Progenitor cell of endocrine pancreas (in vitro differentiated cells): ENCODE data around the gene FN3KRP. TPM values are rescaled to one million over a fixed set of nuclear protein-coding genes. Genes with fewer than 3 reads are reported as not detected.

Source experiments
- DNase-seq: peaks from one replicate; pipeline ENCODE4 v3.0.0; 2021; ENCODE audit warnings: low spot score; ENCODE audit not compliant: unreplicated experiment
- H3K27ac Mint-ChIP-seq: 2 replicates; pipeline ENCODE4 v1.8.0; 2021; ENCODE audit warnings: mild to moderate bottlenecking, moderate library complexity, mixed read lengths
- H3K27me3 Mint-ChIP-seq: 2 replicates; pipeline ENCODE4 v1.8.0; 2021; ENCODE audit warnings: mixed read lengths
- H3K36me3 Mint-ChIP-seq: 2 replicates; pipeline ENCODE4 v1.8.0; 2022; ENCODE audit warnings: mixed read lengths; ENCODE audit not compliant: insufficient read depth
- H3K4me1 Mint-ChIP-seq: 2 replicates; pipeline ENCODE4 v1.8.0; 2021; ENCODE audit warnings: low read depth, mixed read lengths
- H3K4me3 Mint-ChIP-seq: 2 replicates; pipeline ENCODE4 v1.8.0; 2021; ENCODE audit warnings: low read depth, mild to moderate bottlenecking, moderate library complexity, mixed read lengths
- H3K9me3 Mint-ChIP-seq: 2 replicates; pipeline ENCODE4 v1.8.0; 2021; ENCODE audit warnings: low read depth, mixed read lengths
- CTCF ChIP-seq: fragments of 200-600 bp; sonication (generic); IDR thresholded peaks from one replicate; pipeline ENCODE4 v1.5.0; 2021; ENCODE audit warnings: antibody characterized with exemption, mild to moderate bottlenecking; ENCODE audit not compliant: unreplicated experiment
- total RNA-seq: library from RNA; stranded (reverse); gene quantifications from 2 replicates; pipeline ENCODE4 v1.2.1, GENCODE V29; 2021

FN3KRP gene
- total RNA-seq, 1 donor from 2014 or later: 34.2 TPM

- peaks cover 7% of the 10 kb centered on the region for H3K9me3 Mint-ChIP-seq
- H3K27ac Mint-ChIP-seq: peak overlapping the region; percentile 71
- H3K4me1 Mint-ChIP-seq: peaks cover 2% of the 10 kb centered on the region
- DNase-seq: no peak
- peak overlapping the region; percentile 84 for H3K4me3 Mint-ChIP-seq
- peaks cover 12% of the 10 kb centered on the region for H3K36me3 Mint-ChIP-seq
- peaks cover 32% of the 10 kb centered on the region for H3K27me3 Mint-ChIP-seq
- TF ChIP-seq CTCF: no peak
These were observed 17.5 kb upstream of the FN3KRP start for GRCh38 chr17:82698974-82699442.

DNA sequence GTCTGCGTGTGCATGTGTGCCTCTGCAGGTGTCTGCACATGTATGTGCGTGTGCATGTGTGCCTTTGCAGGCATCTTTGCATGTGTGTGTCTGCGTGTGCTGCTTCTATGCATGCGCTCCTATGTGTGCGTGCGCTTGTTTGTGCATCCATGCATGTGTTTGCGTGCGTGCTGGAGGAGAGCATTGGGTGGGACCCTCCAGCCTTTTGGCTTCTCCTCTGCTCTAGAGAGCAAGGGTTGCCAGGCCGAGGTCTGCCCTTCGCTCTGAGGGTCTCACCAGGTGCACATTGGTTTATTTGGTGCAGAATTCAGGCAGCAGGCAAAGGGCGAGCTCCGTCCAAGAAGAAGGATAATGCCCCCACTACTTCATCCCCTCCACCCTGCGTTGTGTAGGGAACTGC is 17.0 kb upstream of the FN3KRP start:
- peaks cover 2% of the 10 kb centered on the region for H3K4me1 Mint-ChIP-seq
- peaks cover 8% of the 10 kb centered on the region for H3K36me3 Mint-ChIP-seq
- peaks cover 32% of the 10 kb centered on the region for H3K27me3 Mint-ChIP-seq
- peak overlapping the region; percentile 84 for H3K4me3 Mint-ChIP-seq
- DNase-seq: no peak
- TF ChIP-seq CTCF: no peak
- H3K9me3 Mint-ChIP-seq: peaks cover 3% of the 10 kb centered on the region
- no peak overlapping the region for H3K27ac Mint-ChIP-seq

DNA sequence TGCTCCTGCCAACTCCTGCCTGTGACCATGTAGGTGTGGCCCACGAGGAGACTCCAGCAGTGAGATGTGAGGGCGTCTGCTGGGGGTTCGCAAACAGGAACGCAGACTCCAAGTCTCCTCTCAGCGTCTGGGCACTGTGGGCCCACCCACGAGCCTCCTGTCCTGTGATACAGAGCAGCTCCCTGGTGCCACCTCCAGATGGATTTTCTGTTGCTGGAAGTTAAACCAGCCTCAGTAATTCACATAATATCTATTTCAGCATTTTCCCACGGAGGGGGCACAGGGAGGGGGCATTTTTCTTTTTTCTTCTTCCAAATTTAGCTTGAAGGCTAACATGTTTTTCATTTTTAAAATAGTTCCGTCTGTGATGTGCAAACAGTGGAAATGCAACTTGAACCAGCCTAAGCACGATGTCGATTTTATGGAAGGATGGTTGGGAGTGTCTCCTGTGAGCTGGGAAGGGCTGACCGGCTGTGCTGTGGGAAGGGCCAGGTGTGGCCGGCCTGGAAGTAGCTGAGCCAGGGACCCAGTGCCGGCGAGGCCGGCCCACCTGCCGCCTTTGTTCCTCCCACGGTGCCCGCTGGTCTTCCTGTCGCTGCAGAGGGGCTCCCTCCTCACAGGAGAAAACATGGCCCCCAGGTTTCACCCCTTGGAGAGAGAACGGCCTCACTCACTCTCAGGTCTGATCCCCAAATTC is 14.1 kb upstream of the FN3KRP start:
- DNase-seq: no peak
- Mint-ChIP-seq H3K4me3 (no peak overlapping the region), H3K4me1 (no peaks in the 10 kb centered on the region), H3K36me3 (no peaks in the 10 kb centered on the region), H3K27ac (no peak overlapping the region), H3K27me3 (peaks cover 24% of the 10 kb centered on the region), H3K9me3 (no peaks in the 10 kb centered on the region)
- TF ChIP-seq CTCF: no peak

DNA sequence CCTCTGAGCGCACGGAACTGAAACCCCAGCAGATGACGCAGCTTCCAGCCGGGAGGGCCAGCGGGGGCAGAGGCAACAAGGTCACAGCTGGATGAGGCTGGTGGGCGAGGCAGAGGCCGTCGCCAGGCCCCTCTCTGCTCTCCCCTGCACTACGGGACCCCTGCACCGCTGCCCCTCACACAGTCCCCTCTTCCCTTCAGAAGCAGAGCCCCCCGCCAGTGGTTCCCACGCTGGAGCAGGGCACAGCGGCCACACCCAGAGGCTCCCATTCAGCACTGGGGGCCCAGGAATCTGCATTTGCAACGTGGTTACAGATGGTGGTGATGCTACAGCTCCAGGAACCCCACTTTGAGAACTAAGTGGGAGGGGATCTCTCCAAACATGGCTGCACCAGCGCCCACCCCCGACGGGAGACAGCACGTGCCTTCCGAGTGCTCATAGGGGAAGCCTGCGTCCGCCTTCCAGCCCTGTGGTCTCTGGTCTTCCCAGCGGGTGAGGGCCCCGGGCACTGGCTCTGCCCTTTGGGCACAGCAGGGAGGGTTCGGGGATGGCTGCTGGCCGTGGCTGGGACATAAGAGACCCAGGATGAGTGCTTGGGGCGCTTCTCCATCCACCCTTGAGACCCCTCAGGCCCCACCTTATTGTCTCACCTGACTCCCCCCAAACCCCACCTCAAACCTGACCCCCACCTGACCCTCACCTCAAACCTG is 13.3 kb upstream of the FN3KRP start:
- no peaks in the 10 kb centered on the region for H3K9me3 Mint-ChIP-seq
- H3K4me1 Mint-ChIP-seq: no peaks in the 10 kb centered on the region
- TF ChIP-seq CTCF: no peak
- no peak for DNase-seq
- peaks cover 26% of the 10 kb centered on the region for H3K27me3 Mint-ChIP-seq
- no peaks in the 10 kb centered on the region for H3K36me3 Mint-ChIP-seq
- no peak overlapping the region for H3K4me3 Mint-ChIP-seq
- H3K27ac Mint-ChIP-seq: no peak overlapping the region

DNA sequence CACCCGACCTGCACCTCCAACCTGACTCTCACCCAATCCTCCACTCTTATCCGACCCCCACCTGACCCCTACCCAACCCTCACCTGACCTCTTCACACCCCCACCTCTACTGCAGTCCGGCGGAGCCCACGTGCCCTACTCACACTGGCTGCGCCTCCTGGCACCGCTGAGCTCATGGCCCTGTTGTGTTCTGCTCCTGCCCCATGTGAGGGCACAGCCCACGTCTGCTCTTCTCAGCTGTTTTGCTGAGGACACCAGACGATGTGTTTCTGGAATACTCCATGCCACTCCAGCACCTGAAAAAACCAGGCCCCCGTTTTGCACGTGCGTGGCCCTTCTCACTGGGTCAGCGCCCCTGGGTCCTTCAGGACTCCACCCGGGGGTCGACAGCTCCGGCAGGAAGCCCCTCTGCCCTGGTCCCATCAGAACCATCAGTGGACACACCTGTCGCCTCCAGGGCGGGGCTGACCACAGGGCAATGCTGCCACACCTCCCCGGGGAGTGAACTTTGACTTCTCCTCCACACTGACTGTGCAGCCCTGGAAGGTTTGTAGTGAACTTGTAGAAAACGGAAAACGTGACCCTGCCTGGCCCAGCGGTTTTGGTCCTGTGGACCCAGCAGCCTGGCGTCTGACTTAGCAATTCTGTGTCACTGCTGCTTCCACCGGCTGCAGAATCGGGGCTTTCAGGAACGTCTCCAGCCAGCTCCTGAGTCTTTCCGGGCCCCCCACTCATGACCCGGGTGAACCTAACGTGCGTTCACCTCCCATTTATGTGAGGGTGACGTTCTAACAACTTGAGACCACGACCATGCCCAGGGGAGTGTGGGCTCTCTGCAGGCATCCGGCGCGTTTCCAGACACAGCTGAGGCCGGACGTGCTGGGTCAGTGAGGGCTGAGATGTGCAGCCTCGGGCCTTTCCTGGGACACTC is 12.3 kb upstream of the FN3KRP start:
- Mint-ChIP-seq H3K27me3 (peaks cover 25% of the 10 kb centered on the region), H3K36me3 (no peaks in the 10 kb centered on the region), H3K4me1 (no peaks in the 10 kb centered on the region), H3K27ac (no peak overlapping the region), H3K9me3 (no peaks in the 10 kb centered on the region), H3K4me3 (no peak overlapping the region)
- no peak for DNase-seq
- no peak for TF ChIP-seq CTCF
